ENCODE measurements around the gene APBA1. TPM values are rescaled to one million over a fixed set of nuclear protein-coding genes. Genes with fewer than 3 reads are reported as not detected.

The APBA1 gene
- total RNA-seq, 1 donor = 11.2 TPM

- H3K4me3 ChIP-seq (ENCODE audit: low read depth, low read length) = no peak overlapping the region
- no peak for DNase-seq (ENCODE audit: low read depth)
- no peak for TF ChIP-seq CTCF (IDR thresholded peaks at IDR 0.05; ENCODE audit: insufficient read depth, low read depth, low read length)
Observed at GRCh38 chr9:69469136-69469535, 203.0 kb downstream of the APBA1 start.

GRCh38 chr9:69468380-69468779, 203.8 kb downstream of the APBA1 start:
- H3K4me3 ChIP-seq (ENCODE audit: low read depth, low read length) = no peak overlapping the region
- no peak for TF ChIP-seq CTCF (IDR thresholded peaks at IDR 0.05; ENCODE audit: insufficient read depth, low read depth, low read length)
- DNase-seq (ENCODE audit: low read depth) = no peak

GRCh38 chr9:69466151-69466550, 206.0 kb downstream of the APBA1 start:
- no peak for DNase-seq (ENCODE audit: low read depth)
- no peak overlapping the region for H3K4me3 ChIP-seq (ENCODE audit: low read depth, low read length)
- TF ChIP-seq CTCF (IDR thresholded peaks at IDR 0.05; ENCODE audit: insufficient read depth, low read depth, low read length) = no peak

GRCh38 chr9:69465473-69465872, 206.7 kb downstream of the APBA1 start:
- H3K4me3 ChIP-seq (ENCODE audit: low read depth, low read length) = no peak overlapping the region
- no peak for DNase-seq (ENCODE audit: low read depth)
- TF ChIP-seq CTCF (IDR thresholded peaks at IDR 0.05; ENCODE audit: insufficient read depth, low read depth, low read length) = no peak

- DNase-seq (ENCODE audit: low read depth) = no peak
- no peak overlapping the region for H3K4me3 ChIP-seq (ENCODE audit: low read depth, low read length)
- TF ChIP-seq CTCF (IDR thresholded peaks at IDR 0.05; ENCODE audit: insufficient read depth, low read depth, low read length) = no peak
Observed at GRCh38 chr9:69463497-69464068, 208.6 kb downstream of the APBA1 start.

- no peak for TF ChIP-seq CTCF (IDR thresholded peaks at IDR 0.05; ENCODE audit: insufficient read depth, low read depth, low read length)
- H3K4me3 ChIP-seq (ENCODE audit: low read depth, low read length) = no peak overlapping the region
- no peak for DNase-seq (ENCODE audit: low read depth)
Observed at GRCh38 chr9:69462394-69462793, 209.8 kb downstream of the APBA1 start.
